ENCODE measurements around the gene GSC2.

The GSC2 gene

DNA sequence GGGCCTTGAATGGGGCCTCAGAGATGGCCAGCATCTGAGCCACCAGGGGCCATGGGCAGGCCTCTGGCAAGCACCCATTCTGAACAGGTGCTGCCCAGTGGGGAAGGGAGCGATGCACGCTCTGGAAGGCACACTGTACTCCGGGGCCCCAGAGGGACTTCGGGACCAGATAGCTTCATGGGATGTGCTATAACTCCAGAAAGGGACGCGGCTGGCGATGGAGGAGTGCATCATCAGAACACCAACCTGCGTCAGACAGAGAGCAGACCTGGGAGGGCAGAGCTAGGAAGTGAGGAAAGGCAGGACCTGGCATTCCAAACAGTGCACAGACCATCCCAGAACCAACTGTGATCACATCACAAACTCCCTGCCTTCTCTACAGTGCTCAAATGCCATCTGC, 44.6 kb downstream of the GSC2 start:
- no peaks in the 10 kb centered on the region for H3K4me1 ChIP-seq
- H3K27me3 ChIP-seq: no peaks in the 10 kb centered on the region
- H3K4me3 ChIP-seq (ENCODE audit: low read depth, low read length): no peak overlapping the region
- peaks cover 3% of the 10 kb centered on the region; the same call in 1 of the 2 replicates for H3K36me3 ChIP-seq
- DNase-seq: no peak
- TF ChIP-seq, protein P1, sequence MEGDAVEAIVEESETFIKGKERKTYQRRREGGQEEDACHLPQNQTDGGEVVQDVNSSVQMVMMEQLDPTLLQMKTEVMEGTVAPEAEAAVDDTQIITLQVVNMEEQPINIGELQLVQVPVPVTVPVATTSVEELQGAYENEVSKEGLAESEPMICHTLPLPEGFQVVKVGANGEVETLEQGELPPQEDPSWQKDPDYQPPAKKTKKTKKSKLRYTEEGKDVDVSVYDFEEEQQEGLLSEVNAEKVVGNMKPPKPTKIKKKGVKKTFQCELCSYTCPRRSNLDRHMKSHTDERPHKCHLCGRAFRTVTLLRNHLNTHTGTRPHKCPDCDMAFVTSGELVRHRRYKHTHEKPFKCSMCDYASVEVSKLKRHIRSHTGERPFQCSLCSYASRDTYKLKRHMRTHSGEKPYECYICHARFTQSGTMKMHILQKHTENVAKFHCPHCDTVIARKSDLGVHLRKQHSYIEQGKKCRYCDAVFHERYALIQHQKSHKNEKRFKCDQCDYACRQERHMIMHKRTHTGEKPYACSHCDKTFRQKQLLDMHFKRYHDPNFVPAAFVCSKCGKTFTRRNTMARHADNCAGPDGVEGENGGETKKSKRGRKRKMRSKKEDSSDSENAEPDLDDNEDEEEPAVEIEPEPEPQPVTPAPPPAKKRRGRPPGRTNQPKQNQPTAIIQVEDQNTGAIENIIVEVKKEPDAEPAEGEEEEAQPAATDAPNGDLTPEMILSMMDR (IDR thresholded peaks at IDR 0.05; ENCODE audit: low read depth, low read length): no peak
- H3K9me3 ChIP-seq: no peaks in the 10 kb centered on the region

DNA sequence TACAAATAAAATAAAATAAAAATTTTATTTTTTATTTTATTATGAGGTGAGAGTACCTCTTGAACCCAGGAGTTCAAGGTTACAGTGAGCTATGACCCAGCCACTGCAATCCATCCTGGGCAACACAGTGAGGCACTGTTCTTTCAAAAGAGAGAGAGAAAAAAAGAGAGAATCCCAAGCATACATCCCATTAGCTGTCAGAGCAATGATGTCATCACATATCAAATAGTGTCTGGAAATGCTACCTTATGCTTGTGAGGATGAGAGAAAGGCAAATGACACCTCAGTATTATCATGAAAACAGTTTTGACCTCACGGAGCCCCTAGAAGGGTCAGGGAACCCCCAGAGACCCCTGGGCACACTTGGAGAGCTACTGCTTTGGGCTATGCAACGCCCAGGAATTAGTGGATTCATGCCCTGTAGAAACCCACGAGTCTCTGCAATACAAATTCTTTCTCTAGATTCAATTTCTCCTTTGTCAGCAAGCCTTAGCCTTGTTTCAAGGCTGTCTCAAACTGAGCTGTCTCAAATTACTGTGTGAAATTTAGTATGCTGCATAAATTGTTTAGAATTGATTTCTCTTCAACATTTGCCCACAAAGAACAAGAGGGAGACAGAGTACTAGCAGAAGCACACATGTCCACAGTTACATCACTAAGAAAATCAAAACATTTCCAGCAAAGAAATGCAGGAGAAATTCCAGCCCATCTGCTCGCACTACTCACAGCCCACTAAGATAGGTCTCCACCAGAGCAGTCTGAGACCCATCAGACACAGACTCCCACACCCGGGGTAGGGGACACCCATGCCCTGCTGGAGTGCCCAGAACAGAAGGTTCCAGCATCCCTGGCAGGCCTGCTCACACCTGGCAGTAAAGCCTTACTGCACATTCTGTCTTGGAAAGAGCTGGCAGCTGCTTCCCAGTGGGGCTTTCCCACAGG, 45.9 kb downstream of the GSC2 start:
- no peak overlapping the region for H3K4me3 ChIP-seq (ENCODE audit: low read depth, low read length)
- DNase-seq: no peak
- H3K9me3 ChIP-seq: no peaks in the 10 kb centered on the region
- TF ChIP-seq, protein P1 (IDR thresholded peaks at IDR 0.05; ENCODE audit: low read depth, low read length): no peak
- H3K36me3 ChIP-seq: peaks cover 3% of the 10 kb centered on the region; the same call in 1 of the 2 replicates
- no peaks in the 10 kb centered on the region for H3K4me1 ChIP-seq
- H3K27me3 ChIP-seq: no peaks in the 10 kb centered on the region

DNA sequence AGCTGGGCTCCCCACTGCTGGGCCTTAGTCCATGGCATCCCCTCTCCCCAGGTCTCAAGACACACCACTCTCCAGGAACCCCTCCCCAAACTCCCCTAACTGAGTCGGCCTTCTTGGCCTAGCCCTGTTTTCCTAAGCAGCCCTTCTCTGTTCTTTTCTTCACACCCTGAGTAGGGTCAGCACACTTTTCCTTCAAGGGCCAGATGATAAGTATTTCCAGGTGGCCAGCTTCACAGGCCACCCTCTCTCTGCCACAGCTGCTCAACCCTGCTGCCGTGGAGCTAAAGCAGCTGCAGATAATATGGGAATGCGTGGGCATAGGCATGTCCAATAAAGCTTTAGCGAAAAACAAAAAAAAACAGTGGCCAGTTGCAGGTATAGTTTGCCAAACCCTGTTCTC, 51.9 kb downstream of the GSC2 start:
- H3K36me3 ChIP-seq: peaks cover 6% of the 10 kb centered on the region; the same call in 1 of the 2 replicates
- no peak overlapping the region for H3K4me3 ChIP-seq (ENCODE audit: low read depth, low read length)
- TF ChIP-seq, protein P1 (IDR thresholded peaks at IDR 0.05; ENCODE audit: low read depth, low read length): no peak
- no peak for DNase-seq
- H3K9me3 ChIP-seq: no peaks in the 10 kb centered on the region
- no peaks in the 10 kb centered on the region for H3K27me3 ChIP-seq
- no peaks in the 10 kb centered on the region for H3K4me1 ChIP-seq

DNA sequence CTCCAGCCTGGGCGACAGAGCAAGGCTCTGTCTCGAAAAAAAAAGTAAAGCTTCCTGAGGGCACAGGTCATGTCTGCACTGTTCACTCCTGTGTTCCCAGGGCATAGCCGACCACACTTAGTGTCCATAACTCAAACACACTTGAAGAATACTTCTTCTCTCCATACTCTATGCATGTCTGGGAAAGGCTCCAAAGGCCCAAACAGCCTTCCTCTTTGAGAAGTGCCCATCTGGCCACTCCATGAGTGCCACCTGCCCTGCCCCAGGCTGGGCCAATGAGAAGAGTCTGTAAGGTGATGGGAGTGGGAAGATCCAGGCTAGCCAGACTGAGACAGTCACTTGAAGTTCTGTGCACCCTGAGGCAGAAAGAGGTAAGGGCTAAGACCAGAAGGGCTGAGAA, 52.6 kb downstream of the GSC2 start:
- H3K36me3 ChIP-seq: peaks cover 6% of the 10 kb centered on the region; the same call in 1 of the 2 replicates

More for the DNA sequence above, 52.6 kb downstream of the GSC2 start:
- Histone ChIP-seq H3K27me3 (no peaks in the 10 kb centered on the region), H3K4me3 (ENCODE audit: low read depth, low read length) (no peak overlapping the region), H3K9me3 (no peaks in the 10 kb centered on the region), H3K4me1 (no peaks in the 10 kb centered on the region)
- TF ChIP-seq, protein P1 (IDR thresholded peaks at IDR 0.05; ENCODE audit: low read depth, low read length): no peak
- no peak for DNase-seq
